HTR-8/SVneo (cell line): ENCODE results near the gene C1QTNF12.

Source experiments
- DNase-seq: peaks from one replicate; pipeline ENCODE4 v3.0.0; 2011; ENCODE audit warnings: low spot score, mixed read lengths; ENCODE audit not compliant: insufficient read length
- FAIRE-seq: peaks from 2 replicates; lab custom pipeline; 2011; peaks lifted over from hg19 to GRCh38; lab: Jason Lieb, UNC

Gene C1QTNF12

GRCh38 chr1:1216770-1217620 is 29.5 kb downstream of the C1QTNF12 start:
- DNase-seq, result no peak
- FAIRE-seq, result no peak

GRCh38 chr1:1215881-1216605 is 30.5 kb downstream of the C1QTNF12 start:
- DNase-seq (no peak), FAIRE-seq (no peak)

- no peak for FAIRE-seq
- DNase-seq, result no peak
These were observed 31.3 kb downstream of the C1QTNF12 start for GRCh38 chr1:1215080-1215676.

GRCh38 chr1:1213345-1214265 is 32.9 kb downstream of the C1QTNF12 start, which contains the start of gene TNFRSF4:
TSS of gene TNFRSF4 (minus strand) at chr1:1214153. CDS start at chr1:1214127, 26 bp downstream.
- FAIRE-seq, result no peak

GRCh38 chr1:1212780-1213344 is 33.7 kb downstream of the C1QTNF12 start:
- no peak for DNase-seq
- FAIRE-seq, result no peak

More at GRCh38 chr1:1213345-1214265, 32.9 kb downstream of the C1QTNF12 start, which contains the start of gene TNFRSF4:
- DNase-seq, result no peak

- no peak for DNase-seq
- FAIRE-seq, result no peak
These were observed 34.7 kb downstream of the C1QTNF12 start for GRCh38 chr1:1211541-1212441.

GRCh38 chr1:1210726-1211540 is 35.6 kb downstream of the C1QTNF12 start:
- FAIRE-seq, result no peak
- DNase-seq, result no peak

GRCh38 chr1:1208713-1209433 is 37.6 kb downstream of the C1QTNF12 start:
- DNase-seq (no peak), FAIRE-seq (no peak)

GRCh38 chr1:1207571-1207892 is 39.0 kb downstream of the C1QTNF12 start:
- FAIRE-seq (no peak), DNase-seq (no peak)

GRCh38 chr1:1206966-1207531 is 39.5 kb downstream of the C1QTNF12 start:
- no peak for DNase-seq
- FAIRE-seq, result no peak

- FAIRE-seq (no peak), DNase-seq (no peak)
These were observed 40.1 kb downstream of the C1QTNF12 start, which contains the start of gene TNFRSF18 for GRCh38 chr1:1206376-1206965. TSS of gene TNFRSF18 (minus strand) at chr1:1206592. CDS start at chr1:1206571, 21 bp downstream.

GRCh38 chr1:1205769-1206375 is 40.6 kb downstream of the C1QTNF12 start:
- no peak for FAIRE-seq
- no peak for DNase-seq

- no peak for DNase-seq
- FAIRE-seq, result no peak
These were observed 41.3 kb downstream of the C1QTNF12 start for GRCh38 chr1:1204998-1205768.

- no peak for DNase-seq
- no peak for FAIRE-seq
These were observed 42.0 kb downstream of the C1QTNF12 start for GRCh38 chr1:1204425-1204920.
